HepG2 (cell line): Measurements from ENCODE around the gene OR13J1. TPM values are rescaled to one million over a fixed set of nuclear protein-coding genes. Genes with fewer than 3 reads are reported as not detected.

Experiments
- ATAC-seq: fragments of 200-7000 bp; cut with Tn5 transposase; 3 replicates; pipeline ENCODE4 v1.9.1; 2020; ENCODE audit warnings: mild to moderate bottlenecking, moderate library complexity
- BruUV-seq: library from RNA; stranded (reverse); fragments of 400-500 nt; replicated peaks from 2 replicates; lab custom pipeline; 2021; lab: Mats Ljungman, UMichigan
- CTCF ChIA-PET: fragments of 300-600 bp; formaldehyde crosslinking; extraction: SDS; loops from one replicate; lab custom pipeline; 2021; ENCODE audit warnings: low total read pairs, inconsistent platforms, low intra/inter-chr PET ratio; lab: Yijun Ruan, JAX
- POLR2A ChIA-PET: fragments of 350-600 bp; sonication (Branson Sonifier 250); formaldehyde crosslinking; loops from one replicate; lab custom pipeline; 2020; ENCODE audit warnings: antibody characterized with exemption, inconsistent platforms; lab: Yijun Ruan, JAX
- DNase-seq: peaks from one replicate; pipeline ENCODE4 v3.0.0-alpha.2; 2015; ENCODE audit warnings: low spot score
- FAIRE-seq: peaks from 3 replicates; lab custom pipeline; 2011; peaks lifted over from hg19 to GRCh38; lab: Jason Lieb, UNC
- H2AFZ ChIP-seq: one replicate; pipeline ENCODE4 v1.6.1; 2011; ENCODE audit warnings: low read length, inconsistent platforms
- H3K27ac ChIP-seq: fragments of 300-600 bp; 3 replicates; pipeline ENCODE4 v1.8.0; 2011; ENCODE audit warnings: mixed run types, mild to moderate bottlenecking, mixed read lengths, low read length, inconsistent platforms; ENCODE audit not compliant: insufficient read depth; ENCODE audit errors: extremely low read length
- H3K27me3 ChIP-seq, 2 experiments: fragments of 200-600 bp in 1 of 2; 2 replicates in 1 of 2; 3 replicates in 1 of 2; pipeline versions ENCODE4 v1.6.0 to v1.8.0; 2011; ENCODE audit warnings: low read length in 2 of 2, mild to moderate bottlenecking in 2 of 2, moderate library complexity in 2 of 2, inconsistent platforms in 1 of 2; ENCODE audit not compliant: insufficient read depth in 2 of 2, control insufficient read depth in 1 of 2
- H3K36me3 ChIP-seq, 2 experiments: fragments of 200-600 bp in 1 of 2; replicated peaks in 1 of 2; 2 replicates in 1 of 2; 3 replicates in 1 of 2; pipeline versions ENCODE4 v1.5.1 to v1.8.0; 2011; ENCODE audit warnings: low read length in 2 of 2, inconsistent platforms in 1 of 2; ENCODE audit not compliant: insufficient read depth in 2 of 2, control insufficient read depth in 1 of 2
- H3K4me1 ChIP-seq: 2 replicates; pipeline ENCODE4 v1.5.1; 2012; ENCODE audit warnings: low read length, inconsistent platforms; ENCODE audit not compliant: insufficient read depth
- H3K4me2 ChIP-seq: 2 replicates; pipeline ENCODE4 v1.6.0; 2011; ENCODE audit warnings: low read depth, low read length, inconsistent platforms
- H3K4me3 ChIP-seq, 3 experiments: fragments of 200-600 bp in 1 of 3; sonication (generic), shearing (Covaris generic) in 1 of 3; replicated peaks in 1 of 3; 2 replicates each; pipeline ENCODE4 v1.5.1; 2011 to 2016; ENCODE audit warnings: low read length in 3 of 3, inconsistent platforms in 2 of 3, low read depth in 2 of 3, mild to moderate bottlenecking in 2 of 3, control low read depth in 1 of 3, mixed read lengths in 1 of 3; ENCODE audit not compliant: insufficient read depth in 1 of 3
- H3K79me2 ChIP-seq: one replicate; pipeline ENCODE4 v1.6.1; 2011; ENCODE audit warnings: low read length, inconsistent platforms; ENCODE audit not compliant: insufficient read depth
- H3K9ac ChIP-seq: 2 replicates; pipeline ENCODE4 v1.6.0; 2011; ENCODE audit warnings: mild to moderate bottlenecking, low read depth, low read length, inconsistent platforms; ENCODE audit not compliant: insufficient read depth
- H3K9me3 ChIP-seq: 2 replicates; pipeline ENCODE4 v1.5.1; 2012; ENCODE audit warnings: mild to moderate bottlenecking, low read length
- H4K20me1 ChIP-seq: 2 replicates; pipeline ENCODE4 v1.6.0; 2011; ENCODE audit warnings: inconsistent platforms, mild to moderate bottlenecking, low read length, moderate library complexity; ENCODE audit not compliant: insufficient read depth
- CTCF ChIP-seq: sonication (generic); formaldehyde crosslinking; IDR thresholded peaks from 2 replicates; pipeline ENCODE4 v1.5.0; 2020; ENCODE audit warnings: mild to moderate bottlenecking, missing genetic modification reagents, moderate library complexity
- ELK4 ChIP-seq: sonication (generic); formaldehyde crosslinking; IDR thresholded peaks from 2 replicates; pipeline ENCODE4 v1.9.0; 2021; ENCODE audit warnings: missing genetic modification reagents, borderline replicate concordance
- ETV5 ChIP-seq: IDR thresholded peaks from 2 replicates; pipeline ENCODE4 v1.6.1; 2018; ENCODE audit warnings: missing biosample characterization, missing genetic modification reagents, inconsistent platforms, borderline replicate concordance
- JUND ChIP-seq: sonication (generic); formaldehyde crosslinking; IDR thresholded peaks from 2 replicates; pipeline ENCODE4 v1.8.0; 2022; ENCODE audit warnings: mild to moderate bottlenecking, missing genetic modification reagents
- NCOR1 ChIP-seq: fragments of 200-600 bp; sonication (generic); IDR thresholded peaks from 2 replicates; pipeline ENCODE4 v1.7.0; 2017; ENCODE audit warnings: antibody characterized with exemption, low read length, borderline replicate concordance
- PHF20 ChIP-seq: sonication (generic); formaldehyde crosslinking; IDR thresholded peaks from 2 replicates; pipeline ENCODE4 v1.5.0; 2020; ENCODE audit warnings: mild to moderate bottlenecking, missing genetic modification reagents
- RAD21 ChIP-seq: fragments of 450-650 bp; formaldehyde crosslinking; IDR thresholded peaks from 2 replicates; pipeline ENCODE4 v1.5.0; 2020; ENCODE audit warnings: mild to moderate bottlenecking
- SMC3 ChIP-seq: IDR thresholded peaks from 2 replicates; pipeline ENCODE4 v1.6.1; 2011; ENCODE audit warnings: low read length, improper control_type of control experiment
- SSRP1 ChIP-seq: IDR thresholded peaks from 2 replicates; pipeline ENCODE4 v1.6.1; 2016; ENCODE audit warnings: control low read depth
- XRCC5 ChIP-seq: fragments of 200-400 bp; formaldehyde crosslinking; optimal IDR thresholded peaks from 2 replicates; pipeline ENCODE3; 2017; ENCODE audit warnings: mild to moderate bottlenecking, low read length
- ZBTB39 ChIP-seq: sonication (generic); formaldehyde crosslinking; IDR thresholded peaks from 2 replicates; pipeline ENCODE4 v1.5.0; 2020; ENCODE audit warnings: missing genetic modification reagents
- ZNF33A ChIP-seq: sonication (generic); formaldehyde crosslinking; IDR thresholded peaks from 2 replicates; pipeline ENCODE4 v1.5.1; 2020; ENCODE audit warnings: missing genetic modification reagents, mild to moderate bottlenecking, moderate library complexity, borderline replicate concordance
- ZNF44 ChIP-seq: sonication (generic); formaldehyde crosslinking; IDR thresholded peaks from 2 replicates; pipeline ENCODE4 v1.5.1; 2020; ENCODE audit warnings: mild to moderate bottlenecking, missing genetic modification reagents
- ZNF510 ChIP-seq: sonication (generic); formaldehyde crosslinking; IDR thresholded peaks from 2 replicates; pipeline ENCODE4 v1.4.0; 2020; ENCODE audit warnings: low read depth, mild to moderate bottlenecking, missing genetic modification reagents
- ZNF749 ChIP-seq: sonication (generic); formaldehyde crosslinking; IDR thresholded peaks from 2 replicates; pipeline ENCODE4 v1.8.0; 2022; ENCODE audit warnings: mild to moderate bottlenecking, missing genetic modification reagents, moderate library complexity, borderline replicate concordance
- ZNF768 ChIP-seq: sonication (generic); formaldehyde crosslinking; IDR thresholded peaks from 2 replicates; pipeline ENCODE4 v1.4.0; 2020; ENCODE audit warnings: missing genetic modification reagents
- ZNF878 ChIP-seq: sonication (generic); formaldehyde crosslinking; IDR thresholded peaks from 2 replicates; pipeline ENCODE4 v1.8.1; 2023; ENCODE audit warnings: mild to moderate bottlenecking, missing genetic modification reagents, moderate library complexity
- ZSCAN21 ChIP-seq: sonication (generic); formaldehyde crosslinking; IDR thresholded peaks from 2 replicates; pipeline ENCODE4 v1.8.0; 2022; ENCODE audit warnings: mild to moderate bottlenecking, missing genetic modification reagents, moderate library complexity, borderline replicate concordance
- ZSCAN31 ChIP-seq: sonication (generic); formaldehyde crosslinking; IDR thresholded peaks from 2 replicates; pipeline ENCODE4 v1.5.0; 2020; ENCODE audit warnings: low read depth, mild to moderate bottlenecking, missing genetic modification reagents
- WGBS: methylation state at CpG from one replicate; pipeline ENCODE4 v1.1.6; 2017; ENCODE audit warnings: low lambda C conversion rate; 5-methylcytosine and 5-hydroxymethylcytosine counted together
- in situ Hi-C: cut with HindIII; loops from 2 replicates; pipeline ENCODE4 v1.10.0; 2017; ENCODE audit warnings: low pct_unique_long_range_greater_than_20kb; ENCODE audit not compliant: extremely low pct_ligation_motif_present
- intact Hi-C: fragments of 100-400 bp; cut with micrococcal nuclease; formaldehyde crosslinking; loops from one replicate; pipeline ENCODE4 v1.10.0; 2022; ENCODE audit not compliant: unreplicated experiment
- polyA plus RNA-seq, 8 experiments: library from polyadenylated mRNA; depleted of rRNA in 3 of 8; stranded (reverse) in 7 of 8; unstranded in 1 of 8; fragments of >200 nt; fragmentation: Illumina TruSeq in 4 of 8; extraction: Trizol in 4 of 8; gene quantifications; 2 replicates each; pipeline versions ENCODE4 v1.2.1 to v1.2.3, GENCODE V29; 2011 to 2016; ENCODE audit warnings: low read depth in 4 of 8, missing spikeins in 1 of 8, mixed read lengths in 1 of 8; ENCODE audit not compliant: insufficient read depth in 1 of 8
- total RNA-seq, 5 experiments: library from RNA; depleted of rRNA; stranded (reverse); fragments of >200 nt; fragmentation: Illumina TruSeq; extraction: Trizol; gene quantifications; 2 replicates each; pipeline ENCODE4 v1.2.3, GENCODE V29; 2016; ENCODE audit warnings: low read depth in 1 of 5

Gene OR13J1
- total and polyA plus RNA-seq, 2 of the 13 experiments (the other 11 are each of a cell fraction or from before 2014, with no cell fraction given): not detected

GRCh38 chr9:35911690-35912089 lies 41.5 kb upstream of the OR13J1 start (continued):
- TF ChIP-seq ZNF878 (CRISPR knock-in tag) (no peak), ZNF768 (no peak)

GRCh38 chr9:35910613-35911359 lies 40.6 kb upstream of the OR13J1 start:
- ChIA-PET POLR2A (no interaction called here), CTCF (interaction anchor here (1.5 kb wide), 1 partner anchor 9 kb away, joined by 3 read pairs; no protein-coding TSS in a partner anchor)
- H3K4me3 ChIP-seq: no peak overlapping the region
- H3K9ac ChIP-seq: no peak overlapping the region
- H3K4me2 ChIP-seq: no peak overlapping the region; the same call in 1 of the 2 replicates
- H2AFZ ChIP-seq: no peak overlapping the region
- intact Hi-C loops (no loop called here), in situ Hi-C loops (no loop called here)
- no peak for FAIRE-seq
- 43% methylated on average over 14 of the region's 14 CpGs for WGBS
- peaks cover 0 to 4% of the 10 kb centered on the region in 2 experiments; a peak in 1 of 5 replicates for H3K27me3 ChIP-seq
- H3K36me3 ChIP-seq: no peaks in the 10 kb centered on the region
- no TSS peak for BruUV-seq
- no peak for ATAC-seq
- H3K79me2 ChIP-seq: no peaks in the 10 kb centered on the region
- no peak overlapping the region for H3K27ac ChIP-seq
- H3K4me1 ChIP-seq: peaks cover 84% of the 10 kb centered on the region
- no peaks in the 10 kb centered on the region for H4K20me1 ChIP-seq
- peak; percentile 58 for DNase-seq
- H3K9me3 ChIP-seq: no peaks in the 10 kb centered on the region
- TF ChIP-seq ETV5 (CRISPR knock-in tag): no peak
- no peak for TF ChIP-seq ZNF33A (CRISPR knock-in tag)
- TF ChIP-seq PHF20: no peak
- peak; percentile 22 for TF ChIP-seq XRCC5
- peak; percentile 35; the same call in 1 of the 2 replicates for TF ChIP-seq SMC3
- no peak for TF ChIP-seq ELK4 (CRISPR knock-in tag)
- peak; percentile 60 for TF ChIP-seq RAD21 (CRISPR knock-in tag)
- TF ChIP-seq ZSCAN21: no peak
- no peak for TF ChIP-seq SSRP1 (CRISPR knock-in tag)
- peak; percentile 74 for TF ChIP-seq CTCF (CRISPR knock-in tag)
- TF ChIP-seq JUND (CRISPR knock-in tag): no peak
- TF ChIP-seq ZNF44 (CRISPR knock-in tag): no peak
- TF ChIP-seq ZNF749: no peak
- no peak for TF ChIP-seq NCOR1
- no peak for TF ChIP-seq ZSCAN31 (CRISPR knock-in tag)
- TF ChIP-seq ZNF510: no peak
- TF ChIP-seq ZBTB39 (CRISPR knock-in tag): peak; percentile 53; the same call in 1 of the 2 replicates
